H9 (cell line): ENCODE data around the gene RAB3B. TPM values are rescaled to one million over a fixed set of nuclear protein-coding genes. Genes with fewer than 3 reads are reported as not detected.

ENCODE experiments used
- DNase-seq: peaks from one replicate; pipeline ENCODE4 v3.0.0-alpha.2; 2017
- H2AFZ ChIP-seq: one replicate; pipeline ENCODE4 v1.6.1; 2013; ENCODE audit warnings: mild to moderate bottlenecking, low read length, control low read depth, moderate library complexity
- H2AK5ac ChIP-seq: 2 replicates; pipeline ENCODE4 v1.6.1; 2013; ENCODE audit warnings: low read length, control low read depth, mixed read lengths; ENCODE audit not compliant: insufficient read length
- H2BK120ac ChIP-seq: one replicate; pipeline ENCODE4 v1.6.1; 2013; ENCODE audit warnings: low read depth, mild to moderate bottlenecking, low read length, control low read depth, inconsistent platforms; ENCODE audit not compliant: poor library complexity, severe bottlenecking
- H2BK12ac ChIP-seq: 2 replicates; pipeline ENCODE4 v1.6.1; 2013; ENCODE audit warnings: low read length, control low read depth, mixed read lengths, low read depth; ENCODE audit not compliant: insufficient read length
- H2BK15ac ChIP-seq: 2 replicates; pipeline ENCODE4 v1.6.1; 2013; ENCODE audit warnings: low read depth, low read length, control low read depth
- H2BK20ac ChIP-seq: one replicate; pipeline ENCODE4 v1.6.1; 2013; ENCODE audit warnings: low read depth, mild to moderate bottlenecking, low read length, control low read depth, inconsistent platforms; ENCODE audit not compliant: poor library complexity, severe bottlenecking
- H2BK5ac ChIP-seq: 2 replicates; pipeline ENCODE4 v1.6.1; 2013; ENCODE audit warnings: low read length, control low read depth, mixed read lengths; ENCODE audit not compliant: insufficient read length
- H3K14ac ChIP-seq: 2 replicates; pipeline ENCODE4 v1.6.1; 2013; ENCODE audit warnings: low read length, control low read depth; ENCODE audit not compliant: insufficient read depth
- H3K18ac ChIP-seq: 2 replicates; pipeline ENCODE4 v1.6.1; 2013; ENCODE audit warnings: low read depth, mild to moderate bottlenecking, mixed read lengths, low read length, control low read depth; ENCODE audit not compliant: insufficient read length
- H3K23ac ChIP-seq: 2 replicates; pipeline ENCODE4 v1.6.1; 2013; ENCODE audit warnings: low read length, control low read depth, mixed read lengths, low read depth; ENCODE audit not compliant: insufficient read length
- H3K23me2 ChIP-seq: 2 replicates; pipeline ENCODE4 v1.6.1; 2013; ENCODE audit warnings: low read depth, mild to moderate bottlenecking, mixed read lengths, low read length, control low read depth; ENCODE audit not compliant: insufficient read length, poor library complexity, severe bottlenecking
- H3K27ac ChIP-seq: 2 replicates; pipeline ENCODE4 v1.5.1; 2013; ENCODE audit warnings: low read length, control low read depth, mixed read lengths, low read depth; ENCODE audit not compliant: insufficient read length
- H3K27me3 ChIP-seq: 2 replicates; pipeline ENCODE4 v1.6.1; 2013; ENCODE audit warnings: low read length, control low read depth, inconsistent platforms; ENCODE audit not compliant: insufficient read depth
- H3K4ac ChIP-seq: 2 replicates; pipeline ENCODE4 v1.6.1; 2013; ENCODE audit warnings: low read depth, mild to moderate bottlenecking, control low read depth, inconsistent platforms, low read length, moderate library complexity
- H3K4me1 ChIP-seq: 2 replicates; pipeline ENCODE4 v1.6.1; 2013; ENCODE audit warnings: low read length, control low read depth, inconsistent platforms; ENCODE audit not compliant: insufficient read depth
- H3K4me2 ChIP-seq: 2 replicates; pipeline ENCODE4 v1.6.1; 2013; ENCODE audit warnings: low read length, control low read depth, mixed read lengths; ENCODE audit not compliant: insufficient read length, insufficient read depth
- H3K56ac ChIP-seq: 2 replicates; pipeline ENCODE4 v1.6.1; 2013; ENCODE audit warnings: low read depth, mild to moderate bottlenecking, mixed read lengths, low read length, control low read depth; ENCODE audit not compliant: insufficient read length
- H3K79me1 ChIP-seq: 2 replicates; pipeline ENCODE4 v1.6.1; 2013; ENCODE audit warnings: low read depth, mild to moderate bottlenecking, moderate library complexity, low read length, control low read depth, inconsistent platforms; ENCODE audit not compliant: insufficient read depth, poor library complexity, severe bottlenecking
- H3K79me2 ChIP-seq: 2 replicates; pipeline ENCODE4 v1.6.1; 2013; ENCODE audit warnings: low read length, control low read depth, inconsistent platforms; ENCODE audit not compliant: insufficient read depth
- H3K9ac ChIP-seq: 2 replicates; pipeline ENCODE4 v1.6.1; 2013; ENCODE audit warnings: low read length, control low read depth, mixed read lengths; ENCODE audit not compliant: insufficient read length; ENCODE audit errors: extremely low read depth
- H3K9me3 ChIP-seq: one replicate; pipeline ENCODE4 v1.6.1; 2013; ENCODE audit warnings: low read depth, low read length, inconsistent platforms; ENCODE audit not compliant: control insufficient read depth
- H3T11ph ChIP-seq: one replicate; pipeline ENCODE4 v1.6.1; 2013; ENCODE audit warnings: mild to moderate bottlenecking, low read length, control low read depth, inconsistent platforms
- H4K20me1 ChIP-seq: one replicate; pipeline ENCODE4 v1.6.1; 2013; ENCODE audit not compliant: control insufficient read depth, insufficient read length, insufficient read depth
- H4K5ac ChIP-seq: 2 replicates; pipeline ENCODE4 v1.6.1; 2013; ENCODE audit warnings: low read depth, mild to moderate bottlenecking, mixed read lengths, low read length, control low read depth; ENCODE audit not compliant: insufficient read length
- H4K8ac ChIP-seq: replicated peaks from 2 replicates; pipeline ENCODE4 v1.6.1; 2013; ENCODE audit warnings: low read length, control low read depth, mixed read lengths, low read depth; ENCODE audit not compliant: insufficient read length
- H4K91ac ChIP-seq: 2 replicates; pipeline ENCODE4 v1.6.1; 2013; ENCODE audit warnings: low read depth, mild to moderate bottlenecking, moderate library complexity, mixed read lengths, low read length, control low read depth; ENCODE audit not compliant: insufficient read length
- H3K27ac Mint-ChIP-seq, 3 experiments: 2 replicates in 2 of 3; 3 replicates in 1 of 3; pipeline ENCODE4 v1.8.0; 2020 to 2021; ENCODE audit warnings: mixed read lengths in 3 of 3, mild to moderate bottlenecking in 1 of 3, moderate library complexity in 1 of 3
- H3K27me3 Mint-ChIP-seq: 2 replicates; pipeline ENCODE4 v1.8.0; 2021; ENCODE audit warnings: low read depth, mild to moderate bottlenecking, moderate library complexity, mixed read lengths
- H3K36me3 Mint-ChIP-seq, 3 experiments: 2 replicates in 2 of 3; 3 replicates in 1 of 3; pipeline ENCODE4 v1.8.0; 2020 to 2021; ENCODE audit warnings: low read depth in 3 of 3, mixed read lengths in 3 of 3; ENCODE audit not compliant: insufficient read depth in 1 of 3
- H3K4me1 Mint-ChIP-seq, 2 experiments: 2 replicates each; pipeline ENCODE4 v1.8.0; 2020; ENCODE audit warnings: mixed read lengths in 2 of 2
- H3K4me3 Mint-ChIP-seq, 2 experiments: 2 replicates in 1 of 2; 3 replicates in 1 of 2; pipeline ENCODE4 v1.8.0; 2020 to 2021; ENCODE audit warnings: mild to moderate bottlenecking in 2 of 2, mixed read lengths in 2 of 2, moderate library complexity in 1 of 2
- H3K9me3 Mint-ChIP-seq, 2 experiments: 2 replicates in 1 of 2; 3 replicates in 1 of 2; pipeline ENCODE4 v1.8.0; 2020; ENCODE audit warnings: mild to moderate bottlenecking in 2 of 2, mixed read lengths in 2 of 2, moderate library complexity in 1 of 2
- WGBS: extraction: QIAGEN DNeasy Blood & Tissue Kit; methylation state at CpG from one replicate; pipeline ENCODE4 v1.1.7; 2013; ENCODE audit warnings: missing lambda C conversion rate, low lambda C conversion rate, mixed read lengths; ENCODE audit not compliant: insufficient read length; ENCODE audit errors: extremely low coverage; 5-methylcytosine and 5-hydroxymethylcytosine counted together
- total RNA-seq: library from RNA; stranded (reverse); gene quantifications from 2 replicates; pipeline ENCODE4 v1.2.1, GENCODE V29; 2021
- TF ChIP-seq, protein P1 (sequence below): fragments of 200-600 bp; sonication (generic); conservative IDR thresholded peaks from 3 replicates; pipeline ENCODE4 v1.8.0; 2021; ENCODE audit warnings: antibody characterized with exemption, mild to moderate bottlenecking

Gene RAB3B
- total RNA-seq, 1 experiment from 2014 or later, result 30.6 TPM

DNA sequence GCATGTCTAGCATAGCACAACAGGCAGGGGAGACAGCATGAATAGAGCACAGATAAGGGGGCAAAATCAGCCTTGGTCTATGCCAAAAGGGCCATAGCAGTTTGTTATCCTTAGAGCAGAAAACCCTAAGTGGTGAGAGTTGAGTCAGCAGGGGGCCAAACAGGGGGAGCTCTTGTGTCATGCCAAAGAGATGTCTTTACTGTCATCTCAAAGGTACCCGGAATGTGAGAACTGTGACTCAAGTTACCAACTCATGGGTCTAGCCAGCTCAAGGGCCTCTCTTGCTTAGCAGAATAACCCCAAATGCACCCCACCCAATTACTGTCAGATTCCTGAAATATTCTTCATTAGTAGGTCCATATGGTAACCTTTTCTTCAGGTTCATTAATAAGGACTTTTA, 66.0 kb downstream of the RAB3B start:
- Histone ChIP-seq H3K4me1 (no peaks in the 10 kb centered on the region), H3K4ac (no peak overlapping the region), H2AK5ac (no peak overlapping the region), H3K79me1 (no peaks in the 10 kb centered on the region), H2BK120ac (no peak overlapping the region), H3K27ac (no peak overlapping the region), H3K9me3 (no peaks in the 10 kb centered on the region), H4K20me1 (no peaks in the 10 kb centered on the region), H3K27me3 (no peaks in the 10 kb centered on the region), H4K91ac (no peak overlapping the region), H3K9ac (no peak overlapping the region), H3T11ph (no peak overlapping the region), H3K56ac (no peak overlapping the region), H4K5ac (no peak overlapping the region), H2BK12ac (no peak overlapping the region), H2BK15ac (no peak overlapping the region), H3K14ac (no peak overlapping the region), H3K23me2 (no peaks in the 10 kb centered on the region), H2BK5ac (no peak overlapping the region), H3K18ac (no peak overlapping the region), H3K23ac (no peak overlapping the region), H3K4me2 (no peak overlapping the region), H4K8ac (no peak overlapping the region), H2BK20ac (no peak overlapping the region), H3K79me2 (no peaks in the 10 kb centered on the region), H2AFZ (no peak overlapping the region)
- Mint-ChIP-seq H3K4me3 (no peak overlapping the region), H3K4me1 (peaks cover 5 to 13% of the 10 kb centered on the region in 2 experiments), H3K27me3 (no peaks in the 10 kb centered on the region), H3K36me3 (peaks cover 4 to 15% (median 5%) of the 10 kb centered on the region in 3 experiments; a peak in 6 of 7 replicates), H3K9me3 (no peaks in the 10 kb centered on the region), H3K27ac (no peak overlapping the region)
- WGBS, result no CpG with 5 or more reads among the region's 1 CpG
- DNase-seq, result no peak
- TF ChIP-seq, protein P1, sequence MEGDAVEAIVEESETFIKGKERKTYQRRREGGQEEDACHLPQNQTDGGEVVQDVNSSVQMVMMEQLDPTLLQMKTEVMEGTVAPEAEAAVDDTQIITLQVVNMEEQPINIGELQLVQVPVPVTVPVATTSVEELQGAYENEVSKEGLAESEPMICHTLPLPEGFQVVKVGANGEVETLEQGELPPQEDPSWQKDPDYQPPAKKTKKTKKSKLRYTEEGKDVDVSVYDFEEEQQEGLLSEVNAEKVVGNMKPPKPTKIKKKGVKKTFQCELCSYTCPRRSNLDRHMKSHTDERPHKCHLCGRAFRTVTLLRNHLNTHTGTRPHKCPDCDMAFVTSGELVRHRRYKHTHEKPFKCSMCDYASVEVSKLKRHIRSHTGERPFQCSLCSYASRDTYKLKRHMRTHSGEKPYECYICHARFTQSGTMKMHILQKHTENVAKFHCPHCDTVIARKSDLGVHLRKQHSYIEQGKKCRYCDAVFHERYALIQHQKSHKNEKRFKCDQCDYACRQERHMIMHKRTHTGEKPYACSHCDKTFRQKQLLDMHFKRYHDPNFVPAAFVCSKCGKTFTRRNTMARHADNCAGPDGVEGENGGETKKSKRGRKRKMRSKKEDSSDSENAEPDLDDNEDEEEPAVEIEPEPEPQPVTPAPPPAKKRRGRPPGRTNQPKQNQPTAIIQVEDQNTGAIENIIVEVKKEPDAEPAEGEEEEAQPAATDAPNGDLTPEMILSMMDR, result no peak
